GM04504 (cell line): ENCODE results near the gene SUGP2.

Experiments
- DNase-seq: peaks from one replicate; pipeline ENCODE4 v3.0.0-alpha.2; 2012; ENCODE audit warnings: low read depth

SUGP2 gene

GRCh38 chr19:19033426-19034203 is at the start of gene SUGP2, which contains the start of gene ARMC6:
SUGP2 (minus strand) TSS chr19:19033517; CDS start chr19:19031071, 2,446 bp downstream.
ARMC6 (plus strand) TSS chr19:19033603; CDS start chr19:19034210, 607 bp downstream.
- peak; percentile 67 for DNase-seq

- no peak for DNase-seq
Observed at GRCh38 chr19:19081642-19082151, 48.4 kb upstream of the SUGP2 start.

GRCh38 chr19:19079571-19079970 is 46.3 kb upstream of the SUGP2 start:
- no peak for DNase-seq

- DNase-seq, result no peak
Observed at GRCh38 chr19:19078801-19079200, 45.5 kb upstream of the SUGP2 start.

GRCh38 chr19:19077103-19077502 is 43.8 kb upstream of the SUGP2 start:
- DNase-seq, result no peak

- no peak for DNase-seq
Observed at GRCh38 chr19:19076476-19076875, 43.2 kb upstream of the SUGP2 start.

GRCh38 chr19:19075126-19075525 is 41.8 kb upstream of the SUGP2 start:
- DNase-seq, result no peak

GRCh38 chr19:19074196-19074882 is 41.0 kb upstream of the SUGP2 start:
- DNase-seq, result no peak

- DNase-seq, result no peak
Observed at GRCh38 chr19:19071897-19072296, 38.6 kb upstream of the SUGP2 start.

- no peak for DNase-seq
Observed at GRCh38 chr19:19068659-19069654, 35.6 kb upstream of the SUGP2 start.

- no peak for DNase-seq
Observed at GRCh38 chr19:19067276-19068072, 34.2 kb upstream of the SUGP2 start.

GRCh38 chr19:19064811-19065745 is 31.8 kb upstream of the SUGP2 start:
- no peak for DNase-seq

- no peak for DNase-seq
Observed at GRCh38 chr19:19064098-19064722, 30.9 kb upstream of the SUGP2 start.

- DNase-seq, result peak; percentile 100
Observed at GRCh38 chr19:19063183-19064097, 30.1 kb upstream of the SUGP2 start, which contains the start of gene SLC25A42. SLC25A42 (plus strand) TSS chr19:19063994; CDS start chr19:19096125, 32,131 bp downstream.

- DNase-seq, result no peak
Observed at GRCh38 chr19:19062454-19063182, 29.3 kb upstream of the SUGP2 start.

- no peak for DNase-seq
Observed at GRCh38 chr19:19061506-19061905, 28.2 kb upstream of the SUGP2 start.

- no peak for DNase-seq
Observed at GRCh38 chr19:19059837-19060611, 26.7 kb upstream of the SUGP2 start.
